SH-SY5Y (cell line): ENCODE data around the gene MASP2.

Experiments used
- GATA2 ChIP-seq: IDR thresholded peaks from 2 replicates; pipeline ENCODE4 v1.6.1; 2011; ENCODE audit warnings: mild to moderate bottlenecking, low read depth, low read length
- GATA3 ChIP-seq: IDR thresholded peaks from 2 replicates; pipeline ENCODE4 v1.6.1; 2011; ENCODE audit warnings: low read depth, mild to moderate bottlenecking, low read length, moderate library complexity

DNA sequence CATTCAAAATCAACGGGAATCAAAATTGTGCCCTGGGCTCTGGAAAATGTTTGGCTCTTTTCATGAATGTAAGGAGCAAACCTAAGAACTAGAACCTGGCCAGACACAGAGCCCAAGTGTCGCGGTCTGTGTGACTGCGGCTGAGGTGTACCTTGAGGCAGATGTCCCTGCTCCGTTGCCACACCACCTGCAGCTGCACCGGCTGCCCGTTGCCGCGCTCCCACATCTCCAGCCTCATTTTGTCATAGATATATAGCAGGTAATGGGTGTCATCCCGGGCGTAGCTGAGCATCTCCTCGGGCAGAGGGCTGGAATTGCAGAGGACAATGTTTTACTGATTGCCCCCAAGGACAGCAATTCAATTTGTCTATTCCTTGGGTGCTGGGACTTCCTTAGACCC lies 33.9 kb upstream of the MASP2 start:
- TF ChIP-seq GATA2, result no peak
- TF ChIP-seq GATA3, result no peak
